ENCODE data around the gene ILK. TPM values are rescaled to one million over a fixed set of nuclear protein-coding genes. Genes with fewer than 3 reads are reported as not detected.

ILK gene
- total RNA-seq, 1 experiment from 2014 or later: 92.3 TPM

GRCh38 chr11:6621711-6622211 is 18.2 kb downstream of the ILK start:
- no peaks in the 10 kb centered on the region for H3K27me3 Mint-ChIP-seq (ENCODE audit: insufficient read depth, unreplicated experiment)
- no TSS peak for BruUV-seq (replicated peaks)
- no peak overlapping the region for H3K27ac Mint-ChIP-seq (ENCODE audit: low read depth, unreplicated experiment)

GRCh38 chr11:6622261-6623171 is 18.9 kb downstream of the ILK start:
- TF ChIP-seq CTCF (IDR thresholded peaks at IDR 0.05; ENCODE audit: unreplicated experiment): no peak
- Mint-ChIP-seq H3K9me3 (ENCODE audit: unreplicated experiment) (no peaks in the 10 kb centered on the region), H3K4me3 (ENCODE audit: unreplicated experiment) (no peak overlapping the region), H3K27ac (ENCODE audit: low read depth, unreplicated experiment) (no peak overlapping the region), H3K4me1 (ENCODE audit: insufficient read depth, unreplicated experiment) (no peaks in the 10 kb centered on the region), H3K36me3 (ENCODE audit: insufficient read depth, unreplicated experiment) (no peaks in the 10 kb centered on the region), H3K27me3 (ENCODE audit: insufficient read depth, unreplicated experiment) (no peaks in the 10 kb centered on the region)
- CTCF ChIA-PET: interaction anchor here (0.5 to 1.7 kb wide), 5 partner anchors 58 to 602 kb away, joined by 3 to 15 read pairs (median 4); partner anchors contain the start of gene MRPL17
- DNase-seq (ENCODE audit: unreplicated experiment): no peak
- intact Hi-C loops (cut with micrococcal nuclease): no loop called here
- BruUV-seq (replicated peaks): no TSS peak
- POLR2A ChIA-PET: interaction anchor here (1.0 to 4.6 kb wide), 3 partner anchors 10 to 60 kb away, joined by 5 to 56 read pairs (median 8); partner anchors contain the start of genes ILK, MRPL17, RRP8 and TAF10

More at GRCh38 chr11:6621711-6622211, 18.2 kb downstream of the ILK start:
- CTCF ChIA-PET: interaction anchor here (0.6 to 1.7 kb wide), 5 partner anchors 9 to 511 kb away, joined by 3 to 15 read pairs (median 3); partner anchors contain the start of gene MRPL17
- intact Hi-C loops (cut with micrococcal nuclease): no loop called here
- Mint-ChIP-seq H3K4me3 (ENCODE audit: unreplicated experiment) (no peak overlapping the region), H3K36me3 (ENCODE audit: insufficient read depth, unreplicated experiment) (no peaks in the 10 kb centered on the region), H3K9me3 (ENCODE audit: unreplicated experiment) (no peaks in the 10 kb centered on the region), H3K4me1 (ENCODE audit: insufficient read depth, unreplicated experiment) (no peaks in the 10 kb centered on the region)
- TF ChIP-seq CTCF (IDR thresholded peaks at IDR 0.05; ENCODE audit: unreplicated experiment): no peak
- DNase-seq (ENCODE audit: unreplicated experiment): no peak
- POLR2A ChIA-PET: interaction anchor here (1.0 to 4.6 kb wide), 5 partner anchors 9 to 140 kb away, joined by 3 to 56 read pairs (median 8); partner anchors contain the start of genes ARFIP2, ILK, MRPL17 and RRP8

- BruUV-seq (replicated peaks): no TSS peak
- no peak for TF ChIP-seq CTCF (IDR thresholded peaks at IDR 0.05; ENCODE audit: unreplicated experiment)
- no peaks in the 10 kb centered on the region for H3K9me3 Mint-ChIP-seq (ENCODE audit: unreplicated experiment)
- no peak overlapping the region for H3K4me3 Mint-ChIP-seq (ENCODE audit: unreplicated experiment)
- no peaks in the 10 kb centered on the region for H3K36me3 Mint-ChIP-seq (ENCODE audit: insufficient read depth, unreplicated experiment)
- CTCF ChIA-PET: interaction anchor here (1.0 to 1.7 kb wide), 2 partner anchors 11 to 57 kb away, joined by 4 read pairs; no protein-coding TSS in a partner anchor
- POLR2A ChIA-PET: no interaction called here
- no peak for DNase-seq (ENCODE audit: unreplicated experiment)
- H3K4me1 Mint-ChIP-seq (ENCODE audit: insufficient read depth, unreplicated experiment): no peaks in the 10 kb centered on the region
- intact Hi-C loops (cut with micrococcal nuclease): no loop called here
- H3K27ac Mint-ChIP-seq (ENCODE audit: low read depth, unreplicated experiment): no peak overlapping the region
- H3K27me3 Mint-ChIP-seq (ENCODE audit: insufficient read depth, unreplicated experiment): no peaks in the 10 kb centered on the region
Observed at GRCh38 chr11:6623391-6624363, 20.1 kb downstream of the ILK start.
